ENCODE results near the gene LRSAM1.

LRSAM1 gene

DNA sequence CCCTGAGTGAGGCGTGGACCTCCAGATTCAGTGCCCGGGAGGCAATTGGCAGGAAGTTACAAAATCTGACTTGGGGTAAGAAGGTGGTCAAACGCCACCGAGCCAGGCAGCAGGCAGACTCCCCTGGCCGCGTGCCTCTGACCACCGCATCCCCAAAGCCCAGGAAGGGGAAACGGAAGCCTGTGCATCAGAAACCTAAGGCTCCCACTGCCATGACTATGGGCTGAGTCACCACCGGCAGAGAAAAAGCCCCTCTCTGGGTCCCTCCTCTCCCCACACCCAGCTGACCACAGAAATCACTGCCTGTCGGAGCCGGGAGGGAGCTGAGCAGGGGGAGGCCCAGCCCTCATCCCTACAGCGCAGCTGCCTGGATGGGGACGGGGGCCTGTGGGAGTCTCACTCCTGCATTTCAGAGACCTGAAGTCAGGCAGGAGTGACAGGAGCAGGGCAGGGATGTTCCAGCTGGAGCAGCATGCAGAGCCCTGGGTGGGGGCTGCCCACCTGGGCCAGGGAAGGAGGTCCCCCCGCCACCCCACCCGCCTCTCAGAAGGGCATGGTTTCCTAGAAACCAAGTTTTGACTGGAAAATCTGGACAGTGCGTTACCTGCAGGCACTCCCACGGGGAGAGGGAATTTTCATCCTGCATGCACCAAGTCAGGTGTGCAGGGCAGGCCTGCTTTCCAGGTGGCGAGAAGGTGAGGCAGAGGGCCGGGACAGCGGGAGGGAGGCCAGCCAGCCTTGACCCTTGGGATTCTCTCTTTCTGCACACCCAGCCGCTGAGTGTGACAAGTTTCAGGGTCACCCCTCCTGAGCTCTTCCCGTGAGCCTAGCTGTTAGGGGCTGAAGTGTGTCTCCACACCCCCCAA lies 68.2 kb downstream of the LRSAM1 start:
- H3K9me3 ChIP-seq (ENCODE audit: control extremely low read depth in 1 of 5, control insufficient read depth in 4 of 5, insufficient read depth in 2 of 5, low read depth in 1 of 5, low read length in 4 of 5) = peaks cover 0 to 14% (median 8%) of the 10 kb centered on the region in 5 experiments
- ChIA-PET POLR2A (interaction anchor here (0.8 kb wide), 1 partner anchor 13 kb away, joined by 3 read pairs; no protein-coding TSS in a partner anchor), CTCF (interaction anchor here (1.1 to 5.2 kb wide), 7 partner anchors 11 to 76 kb away, joined by 3 to 30 read pairs (median 3); no protein-coding TSS in a partner anchor)
- H3K4me1 ChIP-seq (ENCODE audit: control extremely low read depth in 1 of 4, control insufficient read depth in 4 of 4, insufficient read depth in 4 of 4, low read length in 3 of 4) = peaks cover 0 to 15% (median 8%) of the 10 kb centered on the region in 4 experiments
- WGBS (ENCODE audit: insufficient coverage) = 45% methylated on average over 22 of the region's 22 CpGs
- H3K27ac ChIP-seq (ENCODE audit: insufficient read depth in 1 of 2, low read depth in 1 of 2, low read length in 2 of 2, poor library complexity in 1 of 2, severe bottlenecking in 2 of 2) = no peak overlapping the region
- no peaks in the 10 kb centered on the region for H3K27me3 ChIP-seq (replicated peaks in 2 of 5; ENCODE audit: control insufficient read depth in 4 of 5, insufficient read depth in 5 of 5, low read length in 4 of 5)
- H3K36me3 ChIP-seq (ENCODE audit: control insufficient read depth in 4 of 4, insufficient read depth in 4 of 4, low read length in 3 of 4) = peaks cover 9 to 58% (median 11%) of the 10 kb centered on the region in 4 experiments
- H3K4me3 ChIP-seq (ENCODE audit: control insufficient read depth in 1 of 7, extremely low read depth in 1 of 7, insufficient read depth in 4 of 7, low read depth in 2 of 7, low read length in 6 of 7) = peak overlapping the region in 1 of 7 experiments; percentile 24
- DNase-seq = peak; percentile 87 to 98 (median 98)

DNA sequence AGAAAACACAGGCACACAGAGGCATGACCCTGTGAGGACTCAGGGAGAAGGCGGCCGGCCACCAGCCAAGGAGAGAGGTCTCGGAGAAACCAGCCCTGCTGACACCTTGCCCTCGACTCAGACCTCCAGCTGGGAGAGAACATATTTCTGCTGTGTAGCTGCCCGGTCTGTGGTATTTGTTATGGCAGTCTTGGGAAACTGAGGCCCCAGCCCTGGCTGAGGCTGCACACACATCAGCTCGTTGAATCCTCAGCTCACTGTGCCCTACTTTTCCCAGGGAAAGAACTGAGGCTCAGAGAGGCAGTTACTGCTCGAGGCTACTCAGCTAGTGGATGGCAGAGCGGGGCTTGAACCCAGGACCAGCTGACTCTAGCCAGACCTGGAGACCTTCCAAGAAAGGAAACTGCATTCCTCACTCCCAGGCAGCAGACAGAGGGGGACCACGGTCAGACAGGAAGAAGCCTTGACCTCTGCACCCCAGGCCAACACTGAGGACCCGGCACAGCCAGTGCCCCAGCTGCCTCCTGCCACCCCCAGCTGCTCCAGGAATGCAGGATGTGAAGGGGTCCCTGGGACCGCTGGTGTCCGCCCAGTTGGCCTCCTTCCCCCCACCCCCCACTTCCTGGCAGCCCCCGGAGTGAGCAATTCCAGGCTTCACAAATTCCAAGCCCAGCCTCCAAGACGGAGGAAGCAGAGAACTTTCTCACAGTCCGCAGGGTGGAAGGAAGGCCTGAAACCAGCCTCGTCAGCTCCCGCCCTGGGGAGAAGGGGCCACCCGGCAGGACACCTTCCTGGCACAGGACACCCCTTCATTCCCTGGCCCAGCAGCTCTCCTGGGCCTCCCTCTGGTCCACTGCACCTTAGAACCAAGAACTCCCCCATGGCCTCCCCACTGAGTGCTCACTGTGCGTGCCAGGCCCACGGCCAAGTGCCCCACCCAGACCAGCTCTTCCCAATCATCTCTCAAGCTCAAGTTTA lies 69.9 kb downstream of the LRSAM1 start:
- peaks cover 0 to 28% (median 19%) of the 10 kb centered on the region in 5 experiments for H3K9me3 ChIP-seq (ENCODE audit: control extremely low read depth in 1 of 5, control insufficient read depth in 4 of 5, insufficient read depth in 2 of 5, low read depth in 1 of 5, low read length in 4 of 5)
- H3K27ac ChIP-seq (ENCODE audit: insufficient read depth in 1 of 2, low read depth in 1 of 2, low read length in 2 of 2, poor library complexity in 1 of 2, severe bottlenecking in 2 of 2) = no peak overlapping the region
- ChIA-PET POLR2A (interaction anchor here (0.9 kb wide), 1 partner anchor 34 kb away, joined by 3 read pairs; no protein-coding TSS in a partner anchor), CTCF (interaction anchor here (1.4 to 5.2 kb wide), 6 partner anchors 16 to 72 kb away, joined by 3 to 30 read pairs (median 5); no protein-coding TSS in a partner anchor)
- peaks cover 0 to 15% (median 8%) of the 10 kb centered on the region in 4 experiments for H3K4me1 ChIP-seq (ENCODE audit: control extremely low read depth in 1 of 4, control insufficient read depth in 4 of 4, insufficient read depth in 4 of 4, low read length in 3 of 4)
- no peak for DNase-seq
- 96% methylated on average over 15 of the region's 20 CpGs for WGBS (ENCODE audit: insufficient coverage)
- H3K27me3 ChIP-seq (replicated peaks in 2 of 5; ENCODE audit: control insufficient read depth in 4 of 5, insufficient read depth in 5 of 5, low read length in 4 of 5) = no peaks in the 10 kb centered on the region
- no peak overlapping the region for H3K4me3 ChIP-seq (ENCODE audit: control insufficient read depth in 1 of 7, extremely low read depth in 1 of 7, insufficient read depth in 4 of 7, low read depth in 2 of 7, low read length in 6 of 7)
- peaks cover 11 to 71% (median 21%) of the 10 kb centered on the region in 4 experiments for H3K36me3 ChIP-seq (ENCODE audit: control insufficient read depth in 4 of 4, insufficient read depth in 4 of 4, low read length in 3 of 4)

DNA sequence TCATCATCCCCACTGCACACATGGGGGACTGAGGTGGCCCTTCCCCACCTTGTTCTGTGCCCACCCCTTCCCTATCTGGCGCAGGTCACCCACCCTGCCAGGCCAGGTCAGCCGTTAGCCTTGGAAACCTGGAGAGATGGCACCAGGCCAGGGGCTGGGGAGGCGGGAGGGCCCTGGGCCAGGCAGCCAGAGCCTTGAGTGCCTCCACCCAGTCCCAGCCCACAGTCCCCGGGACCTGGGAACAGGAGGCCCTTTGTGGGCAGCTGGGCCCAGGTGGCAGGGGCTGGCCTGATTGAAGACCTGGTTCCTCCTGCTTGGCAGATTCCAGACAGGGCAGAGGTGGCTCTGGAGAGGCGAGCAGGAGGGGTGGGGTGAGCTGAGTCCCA lies 70.6 kb downstream of the LRSAM1 start:
- Histone ChIP-seq H3K36me3 (ENCODE audit: control insufficient read depth in 4 of 4, insufficient read depth in 4 of 4, low read length in 3 of 4) (peaks cover 11 to 73% (median 21%) of the 10 kb centered on the region in 4 experiments), H3K4me1 (ENCODE audit: control extremely low read depth in 1 of 4, control insufficient read depth in 4 of 4, insufficient read depth in 4 of 4, low read length in 3 of 4) (peaks cover 0 to 18% (median 11%) of the 10 kb centered on the region in 4 experiments), H3K9me3 (ENCODE audit: control extremely low read depth in 1 of 5, control insufficient read depth in 4 of 5, insufficient read depth in 2 of 5, low read depth in 1 of 5, low read length in 4 of 5) (peaks cover 0 to 28% (median 19%) of the 10 kb centered on the region in 5 experiments), H3K27me3 (replicated peaks in 2 of 5; ENCODE audit: control insufficient read depth in 4 of 5, insufficient read depth in 5 of 5, low read length in 4 of 5) (no peaks in the 10 kb centered on the region), H3K4me3 (ENCODE audit: control insufficient read depth in 1 of 7, extremely low read depth in 1 of 7, insufficient read depth in 4 of 7, low read depth in 2 of 7, low read length in 6 of 7) (no peak overlapping the region), H3K27ac (ENCODE audit: insufficient read depth in 1 of 2, low read depth in 1 of 2, low read length in 2 of 2, poor library complexity in 1 of 2, severe bottlenecking in 2 of 2) (no peak overlapping the region)
- DNase-seq = no peak
- WGBS (ENCODE audit: insufficient coverage) = 95% methylated on average over 3 of the region's 5 CpGs
- CTCF ChIA-PET = interaction anchor here (1.5 to 5.2 kb wide), 5 partner anchors 10 to 64 kb away, joined by 5 to 30 read pairs (median 6); no protein-coding TSS in a partner anchor
- POLR2A ChIA-PET = no interaction called here

DNA sequence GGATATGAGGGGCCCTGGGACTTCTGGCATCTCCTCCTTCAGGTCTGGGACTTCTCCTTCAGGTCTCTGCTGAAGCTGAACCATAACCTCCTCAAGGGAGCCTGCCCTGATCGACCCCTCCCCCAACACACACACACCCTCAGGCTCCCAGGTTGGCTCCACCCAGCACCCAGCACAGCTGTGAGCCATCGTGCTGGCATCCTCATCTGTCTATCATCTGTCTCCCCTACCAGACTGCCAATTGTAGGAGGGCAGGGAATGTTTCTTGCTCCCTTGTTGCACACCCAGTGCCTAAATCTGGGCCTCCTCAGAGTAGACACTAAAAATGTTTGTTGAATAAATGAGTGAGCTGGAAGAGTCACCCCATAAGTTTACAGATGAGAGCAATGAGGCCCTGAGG lies 71.4 kb downstream of the LRSAM1 start:
- ChIA-PET CTCF (interaction anchor here (1.5 to 5.2 kb wide), 3 partner anchors 9 to 64 kb away, joined by 5 to 30 read pairs (median 6); no protein-coding TSS in a partner anchor), POLR2A (interaction anchor here (0.5 kb wide), 1 partner anchor 289 kb away, joined by 3 read pairs; no protein-coding TSS in a partner anchor)
- peaks cover 11 to 73% (median 21%) of the 10 kb centered on the region in 4 experiments for H3K36me3 ChIP-seq (ENCODE audit: control insufficient read depth in 4 of 4, insufficient read depth in 4 of 4, low read length in 3 of 4)
- no peak overlapping the region for H3K4me3 ChIP-seq (ENCODE audit: control insufficient read depth in 1 of 7, extremely low read depth in 1 of 7, insufficient read depth in 4 of 7, low read depth in 2 of 7, low read length in 6 of 7)
- H3K27me3 ChIP-seq (replicated peaks in 2 of 5; ENCODE audit: control insufficient read depth in 4 of 5, insufficient read depth in 5 of 5, low read length in 4 of 5) = no peaks in the 10 kb centered on the region
- H3K4me1 ChIP-seq (ENCODE audit: control extremely low read depth in 1 of 4, control insufficient read depth in 4 of 4, insufficient read depth in 4 of 4, low read length in 3 of 4) = peaks cover 0 to 18% (median 11%) of the 10 kb centered on the region in 4 experiments
- WGBS (ENCODE audit: insufficient coverage) = no CpG with 5 or more reads among the region's 2 CpGs
- H3K27ac ChIP-seq (ENCODE audit: insufficient read depth in 1 of 2, low read depth in 1 of 2, low read length in 2 of 2, poor library complexity in 1 of 2, severe bottlenecking in 2 of 2) = no peak overlapping the region
- no peak for DNase-seq
- peaks cover 0 to 28% (median 19%) of the 10 kb centered on the region in 5 experiments for H3K9me3 ChIP-seq (ENCODE audit: control extremely low read depth in 1 of 5, control insufficient read depth in 4 of 5, insufficient read depth in 2 of 5, low read depth in 1 of 5, low read length in 4 of 5)

DNA sequence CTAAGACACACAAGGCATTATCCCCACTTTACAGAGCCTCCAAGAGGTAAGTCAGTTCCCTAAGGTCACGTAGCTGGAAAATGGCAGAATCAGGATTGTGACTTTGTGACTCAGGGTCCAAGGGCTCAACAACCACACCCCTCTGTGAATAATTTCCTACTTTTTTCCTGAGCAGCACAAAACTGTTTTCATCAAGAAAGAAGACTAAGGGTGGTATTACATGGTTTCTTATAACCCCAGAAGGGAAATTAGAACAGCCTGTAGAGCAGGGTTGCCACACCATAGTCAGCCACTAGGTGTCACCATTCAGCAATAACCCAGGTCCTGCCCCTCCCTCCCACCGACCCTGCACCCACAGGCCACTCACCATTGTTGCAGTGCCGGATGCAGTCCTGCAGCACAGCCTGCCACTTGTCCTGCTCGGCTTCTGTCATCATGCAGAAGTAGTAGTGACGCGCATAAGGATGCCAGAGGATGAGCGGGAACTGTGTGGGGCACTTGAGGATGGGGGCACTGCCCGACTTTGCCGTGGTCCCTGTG lies 72.1 kb downstream of the LRSAM1 start:
- ChIA-PET CTCF (interaction anchor here (1.5 to 5.2 kb wide), 3 partner anchors 9 to 63 kb away, joined by 5 to 30 read pairs (median 6); no protein-coding TSS in a partner anchor), POLR2A (no interaction called here)
- peak; percentile 37 to 65 (median 62) for DNase-seq
- no peak overlapping the region for H3K4me3 ChIP-seq (ENCODE audit: control insufficient read depth in 1 of 7, extremely low read depth in 1 of 7, insufficient read depth in 4 of 7, low read depth in 2 of 7, low read length in 6 of 7)
- no peaks in the 10 kb centered on the region for H3K27me3 ChIP-seq (replicated peaks in 2 of 5; ENCODE audit: control insufficient read depth in 4 of 5, insufficient read depth in 5 of 5, low read length in 4 of 5)
- H3K4me1 ChIP-seq (ENCODE audit: control extremely low read depth in 1 of 4, control insufficient read depth in 4 of 4, insufficient read depth in 4 of 4, low read length in 3 of 4) = peaks cover 0 to 18% (median 11%) of the 10 kb centered on the region in 4 experiments
- H3K27ac ChIP-seq (ENCODE audit: insufficient read depth in 1 of 2, low read depth in 1 of 2, low read length in 2 of 2, poor library complexity in 1 of 2, severe bottlenecking in 2 of 2) = no peak overlapping the region
- 96% methylated on average over 8 of the region's 9 CpGs for WGBS (ENCODE audit: insufficient coverage)
- peaks cover 7 to 70% (median 21%) of the 10 kb centered on the region in 4 experiments for H3K36me3 ChIP-seq (ENCODE audit: control insufficient read depth in 4 of 4, insufficient read depth in 4 of 4, low read length in 3 of 4)
- H3K9me3 ChIP-seq (ENCODE audit: control extremely low read depth in 1 of 5, control insufficient read depth in 4 of 5, insufficient read depth in 2 of 5, low read depth in 1 of 5, low read length in 4 of 5) = peaks cover 0 to 28% (median 19%) of the 10 kb centered on the region in 5 experiments

DNA sequence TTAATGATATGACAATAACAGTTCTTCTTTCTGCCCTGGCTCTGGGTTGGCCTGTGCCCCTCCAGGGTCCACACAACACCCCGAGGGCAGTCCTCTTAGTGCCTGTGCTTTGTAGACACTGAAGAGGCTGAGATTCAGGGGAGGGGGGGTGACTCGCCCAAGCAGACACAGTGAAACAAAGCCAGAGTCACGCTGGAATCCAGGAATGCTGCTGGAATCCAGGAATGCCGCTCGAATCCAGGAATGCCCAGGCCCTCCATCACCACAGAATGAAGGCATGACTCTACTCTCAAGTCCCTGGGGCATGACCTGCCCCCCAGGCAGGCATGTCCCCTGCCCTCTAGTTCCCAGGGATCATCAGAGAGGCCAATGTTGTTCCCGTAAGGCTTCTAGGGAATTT lies 73.1 kb downstream of the LRSAM1 start:
- no peak for DNase-seq
- H3K4me1 ChIP-seq (ENCODE audit: control extremely low read depth in 1 of 4, control insufficient read depth in 4 of 4, insufficient read depth in 4 of 4, low read length in 3 of 4) = peaks cover 0 to 15% (median 11%) of the 10 kb centered on the region in 4 experiments
- ChIA-PET CTCF (interaction anchor here (1.1 to 5.2 kb wide), 7 partner anchors 8 to 62 kb away, joined by 3 to 30 read pairs (median 10); no protein-coding TSS in a partner anchor), POLR2A (no interaction called here)
- H3K36me3 ChIP-seq (ENCODE audit: control insufficient read depth in 4 of 4, insufficient read depth in 4 of 4, low read length in 3 of 4) = peaks cover 7 to 67% (median 21%) of the 10 kb centered on the region in 4 experiments
- H3K27me3 ChIP-seq (replicated peaks in 2 of 5; ENCODE audit: control insufficient read depth in 4 of 5, insufficient read depth in 5 of 5, low read length in 4 of 5) = no peaks in the 10 kb centered on the region
- no peak overlapping the region for H3K4me3 ChIP-seq (ENCODE audit: control insufficient read depth in 1 of 7, extremely low read depth in 1 of 7, insufficient read depth in 4 of 7, low read depth in 2 of 7, low read length in 6 of 7)
- H3K9me3 ChIP-seq (ENCODE audit: control extremely low read depth in 1 of 5, control insufficient read depth in 4 of 5, insufficient read depth in 2 of 5, low read depth in 1 of 5, low read length in 4 of 5) = peaks cover 0 to 28% (median 19%) of the 10 kb centered on the region in 5 experiments
- WGBS (ENCODE audit: insufficient coverage) = 98% methylated on average over 5 of the region's 6 CpGs
- H3K27ac ChIP-seq (ENCODE audit: insufficient read depth in 1 of 2, low read depth in 1 of 2, low read length in 2 of 2, poor library complexity in 1 of 2, severe bottlenecking in 2 of 2) = no peak overlapping the region
